Tibial nerve (tissue), 4 donors: ENCODE measurements around the gene NXF1. TPM values are rescaled to one million over a fixed set of nuclear protein-coding genes. Genes with fewer than 3 reads are reported as not detected.
"Not testable (repeated sequence)": the region's sequence is repeated elsewhere in the genome, so short reads cannot be mapped to it uniquely, and the experiment has no call there.

Experiments used
- DNase-seq, 2 donors: peaks; one replicate each; pipeline ENCODE4 v3.0.0-alpha.2; 2019; ENCODE audit warnings: low spot score in 2 of 2
- H3K27ac ChIP-seq, 4 donors: fragments of 200-600 bp; sonication (generic) in 3 of 4; one replicate each; pipeline ENCODE4 v1.5.1; 2017 to 2019; ENCODE audit warnings: mild to moderate bottlenecking in 1 of 4
- H3K27me3 ChIP-seq, 2 donors: fragments of 200-600 bp; sonication (generic) in 1 of 2; one replicate each; pipeline versions ENCODE4 v1.5.1 to v1.6.0; 2017 to 2019
- H3K36me3 ChIP-seq, 3 donors: fragments of 200-600 bp; sonication (generic); one replicate each; pipeline ENCODE4 v1.5.1; 2018 to 2019
- H3K4me1 ChIP-seq, 4 donors: fragments of 200-600 bp; sonication (generic) in 3 of 4; one replicate each; pipeline ENCODE4 v1.5.1; 2017 to 2019
- H3K4me3 ChIP-seq, 4 donors: fragments of 200-600 bp; sonication (generic) in 3 of 4; one replicate each; pipeline ENCODE4 v1.5.1; 2017 to 2019; ENCODE audit warnings: mild to moderate bottlenecking in 1 of 4, moderate library complexity in 1 of 4
- H3K9me3 ChIP-seq, 4 donors: fragments of 200-600 bp; sonication (generic) in 3 of 4; one replicate each; pipeline ENCODE4 v1.5.1; 2017 to 2019
- EP300 ChIP-seq, 2 donors: sonication (generic); formaldehyde crosslinking; IDR thresholded peaks; one replicate each; pipeline ENCODE4 v1.6.1; 2017; ENCODE audit warnings: antibody characterized with exemption in 2 of 2, mild to moderate bottlenecking in 1 of 2
- POLR2A ChIP-seq, 2 donors: fragments of 450-650 bp; IDR thresholded peaks; one replicate each; pipeline ENCODE4 v1.6.1; 2017; ENCODE audit warnings: antibody characterized with exemption in 2 of 2, mild to moderate bottlenecking in 2 of 2, moderate library complexity in 2 of 2
- WGBS, 2 donors: methylation state at CpG; one replicate each; pipeline ENCODE4 v1.1.5; 2018; 5-methylcytosine and 5-hydroxymethylcytosine counted together
- total RNA-seq, 4 donors: library from RNA; depleted of rRNA; stranded (reverse); fragments of >200 nt; gene quantifications; one replicate each; pipeline ENCODE4 v1.1.0, GENCODE V29; 2016
- TF ChIP-seq, protein P1 (sequence below), 5 experiments: fragments of 200-600 bp in 3 of 5; fragments of 450-650 bp in 2 of 5; sonication (generic) in 3 of 5; IDR thresholded peaks; one replicate each; pipeline ENCODE4 v1.5.1; 2016 to 2019; ENCODE audit warnings: antibody characterized with exemption in 5 of 5, mild to moderate bottlenecking in 3 of 5, moderate library complexity in 2 of 5

The NXF1 gene
- total RNA-seq, 4 donors from 2014 or later: 51.3 to 94.4 (median 67.0) TPM

- Histone ChIP-seq H3K27ac (no peak overlapping the region), H3K9me3 (no peaks in the 10 kb centered on the region), H3K36me3 (no peaks in the 10 kb centered on the region), H3K4me1 (peaks cover 0 to 12% (median 6%) of the 10 kb centered on the region in 4 donors), H3K27me3 (no peaks in the 10 kb centered on the region), H3K4me3 (no peak overlapping the region)
- no peak for DNase-seq
- 95 to 96% methylated on average over 3 of the region's 3 CpGs for WGBS, 2 donors
- TF ChIP-seq, protein P1, sequence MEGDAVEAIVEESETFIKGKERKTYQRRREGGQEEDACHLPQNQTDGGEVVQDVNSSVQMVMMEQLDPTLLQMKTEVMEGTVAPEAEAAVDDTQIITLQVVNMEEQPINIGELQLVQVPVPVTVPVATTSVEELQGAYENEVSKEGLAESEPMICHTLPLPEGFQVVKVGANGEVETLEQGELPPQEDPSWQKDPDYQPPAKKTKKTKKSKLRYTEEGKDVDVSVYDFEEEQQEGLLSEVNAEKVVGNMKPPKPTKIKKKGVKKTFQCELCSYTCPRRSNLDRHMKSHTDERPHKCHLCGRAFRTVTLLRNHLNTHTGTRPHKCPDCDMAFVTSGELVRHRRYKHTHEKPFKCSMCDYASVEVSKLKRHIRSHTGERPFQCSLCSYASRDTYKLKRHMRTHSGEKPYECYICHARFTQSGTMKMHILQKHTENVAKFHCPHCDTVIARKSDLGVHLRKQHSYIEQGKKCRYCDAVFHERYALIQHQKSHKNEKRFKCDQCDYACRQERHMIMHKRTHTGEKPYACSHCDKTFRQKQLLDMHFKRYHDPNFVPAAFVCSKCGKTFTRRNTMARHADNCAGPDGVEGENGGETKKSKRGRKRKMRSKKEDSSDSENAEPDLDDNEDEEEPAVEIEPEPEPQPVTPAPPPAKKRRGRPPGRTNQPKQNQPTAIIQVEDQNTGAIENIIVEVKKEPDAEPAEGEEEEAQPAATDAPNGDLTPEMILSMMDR (IDR thresholded peaks at IDR 0.05): no peak
- TF ChIP-seq EP300 (IDR thresholded peaks at IDR 0.05): no peak
- no peak for TF ChIP-seq POLR2A (IDR thresholded peaks at IDR 0.05)
These were observed 38.9 kb upstream of the NXF1 start for GRCh38 chr11:62844154-62844553.

GRCh38 chr11:62843466-62843865 lies 38.2 kb upstream of the NXF1 start:
- Histone ChIP-seq H3K4me1 (peaks cover 0 to 18% (median 7%) of the 10 kb centered on the region in 4 donors), H3K9me3 (no peaks in the 10 kb centered on the region), H3K27me3 (no peaks in the 10 kb centered on the region), H3K36me3 (no peaks in the 10 kb centered on the region), H3K27ac (peak overlapping the region in 1 of 4 donors; percentile 99), H3K4me3 (no peak overlapping the region)
- TF ChIP-seq EP300 (IDR thresholded peaks at IDR 0.05) (no peak), POLR2A (IDR thresholded peaks at IDR 0.05) (no peak)
- TF ChIP-seq, protein P1 (IDR thresholded peaks at IDR 0.05): no peak
- DNase-seq: no peak
- WGBS, 2 donors: 93 to 94% methylated on average over 3 of the region's 3 CpGs

- peaks cover 0 to 24% (median 7%) of the 10 kb centered on the region in 4 donors for H3K4me1 ChIP-seq
- not testable (repeated sequence) for H3K9me3 ChIP-seq, DNase-seq, H3K36me3 ChIP-seq, H3K27me3 ChIP-seq
- peak overlapping the region; percentile 98 to 100 (median 99) for H3K27ac ChIP-seq
- peak overlapping the region in 2 of 4 donors; percentile 69 to 77 for H3K4me3 ChIP-seq
- WGBS, 2 donors: 79 to 82% methylated on average over 9 of the region's 9 CpGs
These were observed 37.7 kb upstream of the NXF1 start for GRCh38 chr11:62842891-62843290.

GRCh38 chr11:62842171-62842741 lies 37.0 kb upstream of the NXF1 start:
- no peaks in the 10 kb centered on the region for H3K9me3 ChIP-seq
- peaks cover 0 to 30% (median 7%) of the 10 kb centered on the region in 4 donors for H3K4me1 ChIP-seq
- peaks cover 0 to 2% (median 0%) of the 10 kb centered on the region in 3 donors for H3K36me3 ChIP-seq
- DNase-seq: no peak
- peak overlapping the region; percentile 34 to 77 (median 58) for H3K4me3 ChIP-seq
- H3K27ac ChIP-seq: peak overlapping the region; percentile 98 to 100 (median 99)
- no peaks in the 10 kb centered on the region for H3K27me3 ChIP-seq
- TF ChIP-seq EP300 (IDR thresholded peaks at IDR 0.05) (no peak), POLR2A (IDR thresholded peaks at IDR 0.05) (no peak)
- TF ChIP-seq, protein P1 (IDR thresholded peaks at IDR 0.05): no peak
- 6 to 7% methylated on average over 23 to 30 of the region's 30 CpGs for WGBS, 2 donors

DNA sequence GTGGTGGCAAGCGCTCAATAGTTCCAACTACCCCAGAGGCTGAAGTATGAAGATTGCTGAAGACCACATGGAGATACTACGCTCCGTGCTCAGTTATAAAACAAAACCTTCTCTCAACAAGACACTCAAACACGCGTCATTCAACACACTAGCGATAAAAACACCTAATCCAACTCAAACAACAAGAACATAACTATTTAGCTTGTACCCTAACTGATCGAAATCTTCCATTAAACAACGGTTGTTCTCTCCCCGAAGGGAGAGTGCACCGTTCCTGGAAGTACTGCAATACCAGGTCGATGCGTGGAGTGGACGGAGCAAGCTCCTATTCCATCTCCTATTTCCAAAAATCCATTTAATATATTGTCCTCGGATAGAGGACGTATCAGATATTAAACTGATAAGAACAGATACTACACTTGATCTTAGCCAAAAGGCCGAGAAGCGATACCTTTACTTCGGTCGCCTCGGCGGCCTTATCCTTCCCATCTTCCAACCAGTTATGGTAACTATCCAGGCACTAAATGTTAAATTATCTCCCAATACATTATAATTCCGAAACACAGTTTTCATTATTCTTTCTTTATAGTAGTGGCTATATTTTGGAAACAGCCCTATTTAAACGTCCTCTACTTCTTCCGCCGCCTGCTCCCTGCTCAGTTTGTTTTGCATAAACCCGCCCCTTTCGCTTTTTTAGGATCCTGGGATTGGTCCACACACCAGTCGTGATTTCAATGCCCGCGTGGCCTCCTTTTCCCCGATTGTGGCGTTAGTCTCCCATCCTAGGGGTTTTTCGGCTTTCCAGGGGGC lies 36.3 kb upstream of the NXF1 start:
- Histone ChIP-seq H3K27me3 (no peaks in the 10 kb centered on the region), H3K27ac (peak overlapping the region; percentile 98 to 100 (median 99)), H3K9me3 (no peaks in the 10 kb centered on the region), H3K36me3 (peaks cover 0 to 9% (median 0%) of the 10 kb centered on the region in 3 donors), H3K4me3 (peak overlapping the region; percentile 69 to 97 (median 86)), H3K4me1 (peaks cover 0 to 30% (median 7%) of the 10 kb centered on the region in 4 donors)
- DNase-seq: peak; percentile 68 to 87
- TF ChIP-seq EP300 (IDR thresholded peaks at IDR 0.05) (peak; percentile 63 to 100), POLR2A (IDR thresholded peaks at IDR 0.05) (peak; percentile 96 to 99)
- TF ChIP-seq, protein P1 (IDR thresholded peaks at IDR 0.05): peak in 1 of 5 experiments; percentile 35
- WGBS, 2 donors: 0 to 1% methylated on average over 33 of the region's 33 CpGs
